Testis (tissue), 3 donors: ENCODE data around the gene VWA3B. TPM values are rescaled to one million over a fixed set of nuclear protein-coding genes. Genes with fewer than 3 reads are reported as not detected.

ENCODE experiments used
- DNase-seq: peaks from one replicate; pipeline ENCODE4 v3.0.0-alpha.2; 2019
- H3K27ac ChIP-seq, 2 donors: fragments of 200-600 bp; sonication (generic); one replicate each; pipeline ENCODE4 v1.5.1; 2019
- H3K27me3 ChIP-seq: fragments of 200-600 bp; sonication (generic); one replicate; pipeline ENCODE4 v1.5.1; 2019
- H3K36me3 ChIP-seq: fragments of 200-600 bp; sonication (generic); one replicate; pipeline ENCODE4 v1.5.1; 2017; ENCODE audit warnings: low read depth; ENCODE audit errors: missing control alignments
- H3K4me1 ChIP-seq: fragments of 200-600 bp; sonication (generic); one replicate; pipeline ENCODE4 v1.5.1; 2019
- H3K4me3 ChIP-seq, 2 donors: fragments of 200-600 bp; sonication (generic); one replicate each; pipeline ENCODE4 v1.5.1; 2017 to 2019
- H3K9me3 ChIP-seq: fragments of 200-600 bp; sonication (generic); one replicate; pipeline ENCODE4 v1.5.1; 2017
- CTCF ChIP-seq, 3 experiments: fragments of 450-650 bp in 2 of 3; fragments of 200-600 bp in 1 of 3; sonication (generic) in 1 of 3; IDR thresholded peaks; one replicate each; pipeline ENCODE4 v1.5.1; 2016 to 2019; ENCODE audit warnings: antibody characterized with exemption in 3 of 3, mild to moderate bottlenecking in 2 of 3, moderate library complexity in 1 of 3
- POLR2A ChIP-seq: fragments of 450-650 bp; IDR thresholded peaks from one replicate; pipeline ENCODE4 v1.6.1; 2017; ENCODE audit warnings: antibody characterized with exemption, mild to moderate bottlenecking, moderate library complexity
- WGBS, 2 donors: methylation state at CpG; one replicate each; pipeline ENCODE4 v1.1.5; 2018; 5-methylcytosine and 5-hydroxymethylcytosine counted together
- intact Hi-C: fragments of 100-400 bp; cut with DNase I; formaldehyde crosslinking; loops from one replicate; pipeline ENCODE4 v1.15.1; 2023; ENCODE audit warnings: low total_unique reads
- polyA plus RNA-seq: library from polyadenylated mRNA; stranded (reverse); fragments of 350-450 nt; fragmentation: Illumina TruSeq; extraction: RNeasy Lipid Tissue Mini Kit (QIAGEN cat#74804); gene quantifications from one replicate; pipeline ENCODE4 v1.2.3, GENCODE V29; 2014; ENCODE audit warnings: low read depth, low replicate concordance; ENCODE audit not compliant: insufficient read depth
- total RNA-seq, 2 donors: library from RNA; depleted of rRNA; stranded (reverse); fragments of >200 nt; gene quantifications; one replicate each; pipeline ENCODE4 v1.2.3, GENCODE V29; 2016

Gene VWA3B
- total and polyA plus RNA-seq, 3 donors from 2014 or later, result 27.0 to 118 (median 81.6) TPM

- H3K36me3 ChIP-seq, result no peaks in the 10 kb centered on the region
- H3K9me3 ChIP-seq, result no peaks in the 10 kb centered on the region
- intact Hi-C loops, result no loop called here
- no peaks in the 10 kb centered on the region for H3K27me3 ChIP-seq
- WGBS, 2 donors, result 64 to 65% methylated on average over 32 to 33 of the region's 33 CpGs
- peak; percentile 60 for DNase-seq
- H3K4me3 ChIP-seq, result peak overlapping the region; percentile 31 to 36
- TF ChIP-seq CTCF (IDR thresholded peaks at IDR 0.05), result no peak
- no peak for TF ChIP-seq POLR2A
- H3K4me1 ChIP-seq, result no peaks in the 10 kb centered on the region
- no peak overlapping the region for H3K27ac ChIP-seq
Observed at GRCh38 chr2:98311771-98312545, 225.0 kb downstream of the VWA3B start.

DNA sequence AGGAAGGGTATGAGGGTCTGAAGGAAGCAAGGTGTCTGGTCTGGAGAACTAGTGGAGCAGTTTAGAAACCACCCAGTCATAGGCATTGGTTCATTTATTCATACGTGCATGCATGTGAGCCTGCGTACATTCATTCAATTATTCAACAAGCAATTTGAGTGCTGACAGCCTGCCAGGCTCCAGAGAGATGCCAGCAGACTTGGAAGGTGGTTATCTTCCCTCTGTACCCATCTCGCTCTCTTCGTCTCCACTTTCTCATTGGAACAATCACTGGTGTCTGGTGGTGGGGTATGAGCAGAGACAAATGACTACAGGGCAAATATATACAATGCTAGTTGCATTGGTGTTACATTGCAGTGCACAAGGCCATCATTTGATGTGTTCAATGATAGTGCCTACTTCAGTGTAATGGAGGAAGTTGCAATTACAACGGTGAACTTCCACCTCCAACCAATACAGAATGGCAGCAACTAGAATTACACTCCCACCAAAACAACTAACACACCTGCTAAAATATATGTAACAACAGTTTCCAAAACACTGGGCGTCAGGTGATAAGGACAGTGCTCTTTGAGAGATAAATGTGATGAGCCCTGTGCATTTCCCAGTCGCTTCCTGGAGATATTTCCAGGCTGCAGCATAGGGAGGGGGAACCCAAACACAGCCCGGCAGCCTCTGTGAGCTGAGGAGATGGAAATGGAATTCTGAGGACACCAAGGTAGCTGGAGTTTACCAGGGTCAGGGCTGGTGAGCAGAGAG lies 226.7 kb downstream of the VWA3B start:
- Histone ChIP-seq H3K27ac (no peak overlapping the region), H3K4me1 (no peaks in the 10 kb centered on the region), H3K27me3 (no peaks in the 10 kb centered on the region), H3K4me3 (no peak overlapping the region), H3K36me3 (no peaks in the 10 kb centered on the region), H3K9me3 (no peaks in the 10 kb centered on the region)
- WGBS, 2 donors, result 82 to 84% methylated on average over 8 of the region's 8 CpGs
- no peak for DNase-seq
- intact Hi-C loops, result no loop called here
- TF ChIP-seq POLR2A (no peak), CTCF (IDR thresholded peaks at IDR 0.05) (no peak)

- WGBS, 2 donors, result 83 to 89% methylated on average over 4 of the region's 4 CpGs
- no peaks in the 10 kb centered on the region for H3K27me3 ChIP-seq
Observed at GRCh38 chr2:98314251-98314650, 227.3 kb downstream of the VWA3B start.

GRCh38 chr2:98315957-98316356 lies 229.0 kb downstream of the VWA3B start:
- intact Hi-C loops, result no loop called here
- H3K36me3 ChIP-seq, result no peaks in the 10 kb centered on the region
- TF ChIP-seq POLR2A, result no peak
- TF ChIP-seq CTCF (IDR thresholded peaks at IDR 0.05), result no peak
- 87 to 91% methylated on average over 2 of the region's 2 CpGs for WGBS, 2 donors
- DNase-seq, result no peak
- no peak overlapping the region for H3K27ac ChIP-seq
- H3K27me3 ChIP-seq, result no peaks in the 10 kb centered on the region
- H3K4me1 ChIP-seq, result no peaks in the 10 kb centered on the region
- no peaks in the 10 kb centered on the region for H3K9me3 ChIP-seq
- H3K4me3 ChIP-seq, result no peak overlapping the region

More at GRCh38 chr2:98314251-98314650, 227.3 kb downstream of the VWA3B start:
- Histone ChIP-seq H3K9me3 (no peaks in the 10 kb centered on the region), H3K4me1 (no peaks in the 10 kb centered on the region), H3K36me3 (no peaks in the 10 kb centered on the region), H3K27ac (no peak overlapping the region), H3K4me3 (no peak overlapping the region)
- DNase-seq, result no peak
- TF ChIP-seq POLR2A, result no peak
- no peak for TF ChIP-seq CTCF (IDR thresholded peaks at IDR 0.05)
- intact Hi-C loops, result no loop called here
